H9 (cell line): ENCODE results near the gene NPFF. TPM values are rescaled to one million over a fixed set of nuclear protein-coding genes. Genes with fewer than 3 reads are reported as not detected.

Experiments
- DNase-seq: peaks from one replicate; pipeline ENCODE4 v3.0.0-alpha.2; 2017
- H2AFZ ChIP-seq: one replicate; pipeline ENCODE4 v1.6.1; 2013; ENCODE audit warnings: mild to moderate bottlenecking, low read length, control low read depth, moderate library complexity
- H2AK5ac ChIP-seq: 2 replicates; pipeline ENCODE4 v1.6.1; 2013; ENCODE audit warnings: low read length, control low read depth, mixed read lengths; ENCODE audit not compliant: insufficient read length
- H2BK120ac ChIP-seq: one replicate; pipeline ENCODE4 v1.6.1; 2013; ENCODE audit warnings: low read depth, mild to moderate bottlenecking, low read length, control low read depth, inconsistent platforms; ENCODE audit not compliant: poor library complexity, severe bottlenecking
- H2BK12ac ChIP-seq: 2 replicates; pipeline ENCODE4 v1.6.1; 2013; ENCODE audit warnings: low read length, control low read depth, mixed read lengths, low read depth; ENCODE audit not compliant: insufficient read length
- H2BK15ac ChIP-seq: 2 replicates; pipeline ENCODE4 v1.6.1; 2013; ENCODE audit warnings: low read depth, low read length, control low read depth
- H2BK20ac ChIP-seq: one replicate; pipeline ENCODE4 v1.6.1; 2013; ENCODE audit warnings: low read depth, mild to moderate bottlenecking, low read length, control low read depth, inconsistent platforms; ENCODE audit not compliant: poor library complexity, severe bottlenecking
- H2BK5ac ChIP-seq: 2 replicates; pipeline ENCODE4 v1.6.1; 2013; ENCODE audit warnings: low read length, control low read depth, mixed read lengths; ENCODE audit not compliant: insufficient read length
- H3K14ac ChIP-seq: 2 replicates; pipeline ENCODE4 v1.6.1; 2013; ENCODE audit warnings: low read length, control low read depth; ENCODE audit not compliant: insufficient read depth
- H3K18ac ChIP-seq: 2 replicates; pipeline ENCODE4 v1.6.1; 2013; ENCODE audit warnings: low read depth, mild to moderate bottlenecking, mixed read lengths, low read length, control low read depth; ENCODE audit not compliant: insufficient read length
- H3K23ac ChIP-seq: 2 replicates; pipeline ENCODE4 v1.6.1; 2013; ENCODE audit warnings: low read length, control low read depth, mixed read lengths, low read depth; ENCODE audit not compliant: insufficient read length
- H3K23me2 ChIP-seq: 2 replicates; pipeline ENCODE4 v1.6.1; 2013; ENCODE audit warnings: low read depth, mild to moderate bottlenecking, mixed read lengths, low read length, control low read depth; ENCODE audit not compliant: insufficient read length, poor library complexity, severe bottlenecking
- H3K27ac ChIP-seq: 2 replicates; pipeline ENCODE4 v1.5.1; 2013; ENCODE audit warnings: low read length, control low read depth, mixed read lengths, low read depth; ENCODE audit not compliant: insufficient read length
- H3K27me3 ChIP-seq: 2 replicates; pipeline ENCODE4 v1.6.1; 2013; ENCODE audit warnings: low read length, control low read depth, inconsistent platforms; ENCODE audit not compliant: insufficient read depth
- H3K4ac ChIP-seq: 2 replicates; pipeline ENCODE4 v1.6.1; 2013; ENCODE audit warnings: low read depth, mild to moderate bottlenecking, control low read depth, inconsistent platforms, low read length, moderate library complexity
- H3K4me1 ChIP-seq: 2 replicates; pipeline ENCODE4 v1.6.1; 2013; ENCODE audit warnings: low read length, control low read depth, inconsistent platforms; ENCODE audit not compliant: insufficient read depth
- H3K4me2 ChIP-seq: 2 replicates; pipeline ENCODE4 v1.6.1; 2013; ENCODE audit warnings: low read length, control low read depth, mixed read lengths; ENCODE audit not compliant: insufficient read length, insufficient read depth
- H3K56ac ChIP-seq: 2 replicates; pipeline ENCODE4 v1.6.1; 2013; ENCODE audit warnings: low read depth, mild to moderate bottlenecking, mixed read lengths, low read length, control low read depth; ENCODE audit not compliant: insufficient read length
- H3K79me1 ChIP-seq: 2 replicates; pipeline ENCODE4 v1.6.1; 2013; ENCODE audit warnings: low read depth, mild to moderate bottlenecking, moderate library complexity, low read length, control low read depth, inconsistent platforms; ENCODE audit not compliant: insufficient read depth, poor library complexity, severe bottlenecking
- H3K79me2 ChIP-seq: 2 replicates; pipeline ENCODE4 v1.6.1; 2013; ENCODE audit warnings: low read length, control low read depth, inconsistent platforms; ENCODE audit not compliant: insufficient read depth
- H3K9ac ChIP-seq: 2 replicates; pipeline ENCODE4 v1.6.1; 2013; ENCODE audit warnings: low read length, control low read depth, mixed read lengths; ENCODE audit not compliant: insufficient read length; ENCODE audit errors: extremely low read depth
- H3K9me3 ChIP-seq: one replicate; pipeline ENCODE4 v1.6.1; 2013; ENCODE audit warnings: low read depth, low read length, inconsistent platforms; ENCODE audit not compliant: control insufficient read depth
- H3T11ph ChIP-seq: one replicate; pipeline ENCODE4 v1.6.1; 2013; ENCODE audit warnings: mild to moderate bottlenecking, low read length, control low read depth, inconsistent platforms
- H4K20me1 ChIP-seq: one replicate; pipeline ENCODE4 v1.6.1; 2013; ENCODE audit not compliant: control insufficient read depth, insufficient read length, insufficient read depth
- H4K5ac ChIP-seq: 2 replicates; pipeline ENCODE4 v1.6.1; 2013; ENCODE audit warnings: low read depth, mild to moderate bottlenecking, mixed read lengths, low read length, control low read depth; ENCODE audit not compliant: insufficient read length
- H4K8ac ChIP-seq: replicated peaks from 2 replicates; pipeline ENCODE4 v1.6.1; 2013; ENCODE audit warnings: low read length, control low read depth, mixed read lengths, low read depth; ENCODE audit not compliant: insufficient read length
- H4K91ac ChIP-seq: 2 replicates; pipeline ENCODE4 v1.6.1; 2013; ENCODE audit warnings: low read depth, mild to moderate bottlenecking, moderate library complexity, mixed read lengths, low read length, control low read depth; ENCODE audit not compliant: insufficient read length
- H3K27ac Mint-ChIP-seq, 3 experiments: 2 replicates in 2 of 3; 3 replicates in 1 of 3; pipeline ENCODE4 v1.8.0; 2020 to 2021; ENCODE audit warnings: mixed read lengths in 3 of 3, mild to moderate bottlenecking in 1 of 3, moderate library complexity in 1 of 3
- H3K27me3 Mint-ChIP-seq: 2 replicates; pipeline ENCODE4 v1.8.0; 2021; ENCODE audit warnings: low read depth, mild to moderate bottlenecking, moderate library complexity, mixed read lengths
- H3K36me3 Mint-ChIP-seq, 3 experiments: 2 replicates in 2 of 3; 3 replicates in 1 of 3; pipeline ENCODE4 v1.8.0; 2020 to 2021; ENCODE audit warnings: low read depth in 3 of 3, mixed read lengths in 3 of 3; ENCODE audit not compliant: insufficient read depth in 1 of 3
- H3K4me1 Mint-ChIP-seq, 2 experiments: 2 replicates each; pipeline ENCODE4 v1.8.0; 2020; ENCODE audit warnings: mixed read lengths in 2 of 2
- H3K4me3 Mint-ChIP-seq, 2 experiments: 2 replicates in 1 of 2; 3 replicates in 1 of 2; pipeline ENCODE4 v1.8.0; 2020 to 2021; ENCODE audit warnings: mild to moderate bottlenecking in 2 of 2, mixed read lengths in 2 of 2, moderate library complexity in 1 of 2
- H3K9me3 Mint-ChIP-seq, 2 experiments: 2 replicates in 1 of 2; 3 replicates in 1 of 2; pipeline ENCODE4 v1.8.0; 2020; ENCODE audit warnings: mild to moderate bottlenecking in 2 of 2, mixed read lengths in 2 of 2, moderate library complexity in 1 of 2
- WGBS: extraction: QIAGEN DNeasy Blood & Tissue Kit; methylation state at CpG from one replicate; pipeline ENCODE4 v1.1.7; 2013; ENCODE audit warnings: missing lambda C conversion rate, low lambda C conversion rate, mixed read lengths; ENCODE audit not compliant: insufficient read length; ENCODE audit errors: extremely low coverage; 5-methylcytosine and 5-hydroxymethylcytosine counted together
- total RNA-seq: library from RNA; stranded (reverse); gene quantifications from 2 replicates; pipeline ENCODE4 v1.2.1, GENCODE V29; 2021
- TF ChIP-seq, protein P1 (sequence below): fragments of 200-600 bp; sonication (generic); conservative IDR thresholded peaks from 3 replicates; pipeline ENCODE4 v1.8.0; 2021; ENCODE audit warnings: antibody characterized with exemption, mild to moderate bottlenecking

NPFF gene
- total RNA-seq, 1 experiment from 2014 or later: not detected

DNA sequence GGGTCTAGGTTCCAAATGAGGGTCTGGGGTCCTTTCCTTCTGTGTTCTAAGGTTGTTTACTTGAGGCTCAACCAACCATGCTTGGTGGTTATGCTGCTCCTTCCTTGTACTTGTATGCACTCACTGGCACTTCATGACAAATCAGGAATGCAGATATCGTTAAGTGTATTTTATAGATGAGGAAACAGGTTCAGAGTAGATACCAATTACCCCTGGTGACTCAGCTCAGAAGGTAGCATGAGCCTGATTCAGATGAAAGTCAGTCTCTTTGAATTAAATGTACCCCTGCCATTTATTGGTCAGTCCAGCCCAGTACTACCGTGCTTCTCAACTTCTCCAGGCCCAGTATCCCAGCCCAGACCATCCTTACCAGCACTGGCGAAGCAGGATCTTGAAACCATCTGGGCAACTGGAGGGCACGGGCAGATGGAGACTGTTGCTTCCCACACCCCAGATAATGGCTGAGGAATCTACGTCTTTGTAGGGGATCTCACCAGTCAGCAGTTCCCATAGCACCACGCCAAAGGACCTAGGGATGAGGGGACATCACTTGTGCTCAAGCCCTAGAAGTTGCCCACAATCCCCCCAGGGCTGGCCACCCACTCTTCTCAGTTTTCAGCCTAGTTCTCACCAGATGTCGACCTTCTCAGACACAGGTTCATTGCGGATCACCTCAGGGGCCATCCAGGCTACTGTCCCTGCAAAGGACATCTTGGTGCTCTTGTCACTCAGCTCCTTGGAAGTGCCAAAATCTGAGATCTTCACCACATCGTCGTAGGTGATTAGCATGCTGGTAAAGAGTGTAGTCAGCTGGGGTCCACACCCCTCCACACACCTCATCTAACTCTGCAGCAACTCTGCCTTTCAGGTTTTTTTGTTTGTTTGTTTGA is 22.4 kb downstream of the NPFF start:
- Histone ChIP-seq H3K23ac (no peak overlapping the region), H3K79me1 (no peaks in the 10 kb centered on the region), H3K56ac (no peak overlapping the region), H2BK12ac (no peak overlapping the region), H3K9me3 (no peaks in the 10 kb centered on the region), H4K5ac (no peak overlapping the region), H3K18ac (no peak overlapping the region), H3K14ac (no peak overlapping the region), H4K20me1 (no peaks in the 10 kb centered on the region), H3K4me1 (no peaks in the 10 kb centered on the region), H3K9ac (no peak overlapping the region), H2BK5ac (no peak overlapping the region), H3T11ph (no peak overlapping the region), H3K4ac (no peak overlapping the region), H3K79me2 (no peaks in the 10 kb centered on the region), H2AK5ac (no peak overlapping the region), H2AFZ (no peak overlapping the region), H4K91ac (no peak overlapping the region), H2BK15ac (no peak overlapping the region), H2BK20ac (no peak overlapping the region), H3K4me2 (no peak overlapping the region), H2BK120ac (no peak overlapping the region), H3K23me2 (no peaks in the 10 kb centered on the region), H3K27me3 (no peaks in the 10 kb centered on the region), H3K27ac (no peak overlapping the region), H4K8ac (no peak overlapping the region)
- Mint-ChIP-seq H3K27ac (peak overlapping the region in 1 of 3 experiments; percentile 84; a peak in 2 of 7 replicates), H3K27me3 (peaks cover 1% of the 10 kb centered on the region; the same call in 1 of the 2 replicates), H3K36me3 (peaks cover 31 to 60% (median 59%) of the 10 kb centered on the region in 3 experiments), H3K4me3 (no peak overlapping the region; a peak in 1 of 5 replicates), H3K4me1 (peaks cover 16 to 22% of the 10 kb centered on the region in 2 experiments), H3K9me3 (no peaks in the 10 kb centered on the region)
- no peak for DNase-seq
- TF ChIP-seq, protein P1, sequence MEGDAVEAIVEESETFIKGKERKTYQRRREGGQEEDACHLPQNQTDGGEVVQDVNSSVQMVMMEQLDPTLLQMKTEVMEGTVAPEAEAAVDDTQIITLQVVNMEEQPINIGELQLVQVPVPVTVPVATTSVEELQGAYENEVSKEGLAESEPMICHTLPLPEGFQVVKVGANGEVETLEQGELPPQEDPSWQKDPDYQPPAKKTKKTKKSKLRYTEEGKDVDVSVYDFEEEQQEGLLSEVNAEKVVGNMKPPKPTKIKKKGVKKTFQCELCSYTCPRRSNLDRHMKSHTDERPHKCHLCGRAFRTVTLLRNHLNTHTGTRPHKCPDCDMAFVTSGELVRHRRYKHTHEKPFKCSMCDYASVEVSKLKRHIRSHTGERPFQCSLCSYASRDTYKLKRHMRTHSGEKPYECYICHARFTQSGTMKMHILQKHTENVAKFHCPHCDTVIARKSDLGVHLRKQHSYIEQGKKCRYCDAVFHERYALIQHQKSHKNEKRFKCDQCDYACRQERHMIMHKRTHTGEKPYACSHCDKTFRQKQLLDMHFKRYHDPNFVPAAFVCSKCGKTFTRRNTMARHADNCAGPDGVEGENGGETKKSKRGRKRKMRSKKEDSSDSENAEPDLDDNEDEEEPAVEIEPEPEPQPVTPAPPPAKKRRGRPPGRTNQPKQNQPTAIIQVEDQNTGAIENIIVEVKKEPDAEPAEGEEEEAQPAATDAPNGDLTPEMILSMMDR: no peak
- no CpG with 5 or more reads among the region's 10 CpGs for WGBS
